ENCODE measurements around the gene HEPACAM2. TPM values are rescaled to one million over a fixed set of nuclear protein-coding genes. Genes with fewer than 3 reads are reported as not detected.

The HEPACAM2 gene
- total and polyA plus RNA-seq, 2 donors (not counting 1 experiment from before 2014, with no cell fraction given), result under 0.01 TPM; not detected in 1

- no peak overlapping the region for H3K27ac ChIP-seq (ENCODE audit: insufficient read depth, low read length)
- H3K4me1 ChIP-seq (ENCODE audit: control insufficient read depth, extremely low read depth, insufficient read depth, low read length), result no peaks in the 10 kb centered on the region
- H4K20me1 ChIP-seq (ENCODE audit: control insufficient read depth, extremely low read depth, insufficient read depth, low read length), result no peaks in the 10 kb centered on the region
- H3K9ac ChIP-seq (ENCODE audit: insufficient read depth, low read length), result no peak overlapping the region
- no peaks in the 10 kb centered on the region for H3K79me2 ChIP-seq (ENCODE audit: control insufficient read depth, insufficient read depth, low read length)
- H3K36me3 ChIP-seq (ENCODE audit: control insufficient read depth, insufficient read depth, low read length), result no peaks in the 10 kb centered on the region
- no peaks in the 10 kb centered on the region for H3K27me3 ChIP-seq (ENCODE audit: control insufficient read depth, insufficient read depth, low read length)
- H3K4me3 ChIP-seq (replicated peaks in 1 of 4; ENCODE audit: control extremely low read depth in 1 of 4, insufficient read depth in 1 of 4, low read depth in 3 of 4, low read length in 4 of 4), result no peak overlapping the region
- peak overlapping the region; percentile 44 for H2AFZ ChIP-seq (ENCODE audit: low read length)
- peak in 1 of 2 donors; percentile 15 for DNase-seq (ENCODE audit: low read depth in 2 of 2)
- no peak overlapping the region for H3K4me2 ChIP-seq (ENCODE audit: extremely low read depth, insufficient read depth, low read length)
- no peak for TF ChIP-seq EZH2 (IDR thresholded peaks at IDR 0.05; ENCODE audit: low read length, missing control alignments)
- TF ChIP-seq CTCF (conservative IDR thresholded peaks at IDR 0.05 in 1 of 2, IDR thresholded peaks at IDR 0.05 in 1 of 2; ENCODE audit: low read depth in 1 of 2, low read length in 2 of 2), result no peak
- no peaks in the 10 kb centered on the region for H3K9me3 ChIP-seq (ENCODE audit: control insufficient read depth, insufficient read depth, low read depth, low read length)
These were observed 60.8 kb downstream of the HEPACAM2 start for GRCh38 chr7:93165447-93165846.

- no peaks in the 10 kb centered on the region for H3K79me2 ChIP-seq (ENCODE audit: control insufficient read depth, insufficient read depth, low read length)
- no peak for TF ChIP-seq EZH2 (IDR thresholded peaks at IDR 0.05; ENCODE audit: low read length, missing control alignments)
- TF ChIP-seq CTCF (conservative IDR thresholded peaks at IDR 0.05 in 1 of 2, IDR thresholded peaks at IDR 0.05 in 1 of 2; ENCODE audit: low read depth in 1 of 2, low read length in 2 of 2), result no peak
- H2AFZ ChIP-seq (ENCODE audit: low read length), result no peak overlapping the region
- no peak overlapping the region for H3K27ac ChIP-seq (ENCODE audit: insufficient read depth, low read length)
- no peaks in the 10 kb centered on the region for H3K4me1 ChIP-seq (ENCODE audit: control insufficient read depth, extremely low read depth, insufficient read depth, low read length)
- H3K4me3 ChIP-seq (replicated peaks in 1 of 4; ENCODE audit: control extremely low read depth in 1 of 4, insufficient read depth in 1 of 4, low read depth in 3 of 4, low read length in 4 of 4), result no peak overlapping the region
- DNase-seq (ENCODE audit: low read depth in 2 of 2), result no peak
- no peaks in the 10 kb centered on the region for H3K36me3 ChIP-seq (ENCODE audit: control insufficient read depth, insufficient read depth, low read length)
- H3K9ac ChIP-seq (ENCODE audit: insufficient read depth, low read length), result no peak overlapping the region
- H4K20me1 ChIP-seq (ENCODE audit: control insufficient read depth, extremely low read depth, insufficient read depth, low read length), result no peaks in the 10 kb centered on the region
- no peak overlapping the region for H3K4me2 ChIP-seq (ENCODE audit: extremely low read depth, insufficient read depth, low read length)
- no peaks in the 10 kb centered on the region for H3K9me3 ChIP-seq (ENCODE audit: control insufficient read depth, insufficient read depth, low read depth, low read length)
- H3K27me3 ChIP-seq (ENCODE audit: control insufficient read depth, insufficient read depth, low read length), result no peaks in the 10 kb centered on the region
These were observed 61.5 kb downstream of the HEPACAM2 start for GRCh38 chr7:93164766-93165165.

GRCh38 chr7:93161181-93161762 is 65.0 kb downstream of the HEPACAM2 start:
- no peak overlapping the region for H3K4me2 ChIP-seq (ENCODE audit: extremely low read depth, insufficient read depth, low read length)
- no peaks in the 10 kb centered on the region for H4K20me1 ChIP-seq (ENCODE audit: control insufficient read depth, extremely low read depth, insufficient read depth, low read length)
- H3K27me3 ChIP-seq (ENCODE audit: control insufficient read depth, insufficient read depth, low read length), result no peaks in the 10 kb centered on the region
- H3K9me3 ChIP-seq (ENCODE audit: control insufficient read depth, insufficient read depth, low read depth, low read length), result no peaks in the 10 kb centered on the region
- H3K4me3 ChIP-seq (replicated peaks in 1 of 4; ENCODE audit: control extremely low read depth in 1 of 4, insufficient read depth in 1 of 4, low read depth in 3 of 4, low read length in 4 of 4), result no peak overlapping the region
- H2AFZ ChIP-seq (ENCODE audit: low read length), result no peak overlapping the region
- H3K36me3 ChIP-seq (ENCODE audit: control insufficient read depth, insufficient read depth, low read length), result no peaks in the 10 kb centered on the region
- H3K27ac ChIP-seq (ENCODE audit: insufficient read depth, low read length), result no peak overlapping the region
- DNase-seq (ENCODE audit: low read depth in 2 of 2), result no peak
- no peak overlapping the region for H3K9ac ChIP-seq (ENCODE audit: insufficient read depth, low read length)
- H3K79me2 ChIP-seq (ENCODE audit: control insufficient read depth, insufficient read depth, low read length), result no peaks in the 10 kb centered on the region
- no peaks in the 10 kb centered on the region for H3K4me1 ChIP-seq (ENCODE audit: control insufficient read depth, extremely low read depth, insufficient read depth, low read length)
- TF ChIP-seq EZH2 (IDR thresholded peaks at IDR 0.05; ENCODE audit: low read length, missing control alignments) (no peak), CTCF (conservative IDR thresholded peaks at IDR 0.05 in 1 of 2, IDR thresholded peaks at IDR 0.05 in 1 of 2; ENCODE audit: low read depth in 1 of 2, low read length in 2 of 2) (no peak)
